ENCODE results near the gene BANK1. TPM values are rescaled to one million over a fixed set of nuclear protein-coding genes. Genes with fewer than 3 reads are reported as not detected.
A peak's percentile ranks its signal among the peaks of the same experiment; 100 is the strongest.

The BANK1 gene
- total and polyA plus RNA-seq, 2 donors from 2014 or later: 1.8 to 7.4 TPM

DNA sequence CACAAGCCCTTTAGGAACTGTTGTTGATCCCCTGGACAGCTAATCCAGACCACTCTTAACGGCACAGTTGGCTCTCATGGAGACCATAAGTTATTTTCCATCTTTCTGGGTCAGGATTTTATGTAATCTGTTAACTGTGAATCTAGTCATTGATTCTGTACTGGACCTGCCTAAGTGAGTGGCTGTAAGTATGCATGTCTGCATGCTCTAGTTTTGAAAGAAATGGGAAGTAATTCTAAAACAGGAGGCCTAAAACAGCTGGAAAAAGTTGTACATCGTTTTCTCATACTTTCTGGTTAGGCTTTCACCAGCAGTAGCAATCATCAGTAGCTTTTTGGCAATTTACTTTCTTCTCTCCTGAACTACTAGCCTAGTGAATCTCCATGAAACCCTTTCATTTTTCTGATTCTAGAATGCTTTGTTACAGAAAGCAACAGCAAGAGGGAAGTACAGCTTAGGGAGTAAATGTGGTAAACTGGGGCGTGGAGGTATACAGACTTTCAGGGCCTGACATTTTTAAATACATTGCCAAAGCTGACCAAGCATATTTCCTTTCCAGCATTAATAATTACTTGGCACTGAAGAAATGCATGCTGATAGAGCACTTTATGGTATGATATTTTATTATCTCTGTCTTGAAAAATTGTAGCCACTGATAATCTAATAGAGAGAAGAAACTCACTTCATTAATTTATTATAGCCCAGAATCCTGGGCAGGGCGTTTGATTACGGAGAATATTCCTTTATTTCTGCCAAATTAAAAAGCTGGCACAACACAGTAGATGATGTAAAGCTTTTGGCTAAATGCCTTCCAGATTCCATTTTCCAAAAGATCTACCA, 202.7 kb downstream of the BANK1 start:
- Histone ChIP-seq H3K9me3 (ENCODE audit: control insufficient read depth in 2 of 3, insufficient read depth in 1 of 3, low read length in 3 of 3) (no peaks in the 10 kb centered on the region), H3K4me1 (ENCODE audit: control insufficient read depth in 2 of 3, insufficient read depth in 2 of 3, low read depth in 1 of 3, low read length in 3 of 3) (no peaks in the 10 kb centered on the region), H3K9ac (ENCODE audit: low read length in 3 of 3) (no peak overlapping the region), H3K36me3 (ENCODE audit: control insufficient read depth in 2 of 3, insufficient read depth in 3 of 3, low read length in 3 of 3) (no peaks in the 10 kb centered on the region), H3K4me3 (ENCODE audit: low read length in 3 of 3) (no peak overlapping the region), H3K27ac (ENCODE audit: low read depth in 2 of 2, low read length in 2 of 2) (no peak overlapping the region), H3K27me3 (ENCODE audit: control insufficient read depth, insufficient read depth, low read length) (no peaks in the 10 kb centered on the region)
- DNase-seq (no peak), FAIRE-seq (no peak)
- intact Hi-C loops (cut with DNase I): no loop called here
- TF ChIP-seq CTCF (IDR thresholded peaks at IDR 0.05; ENCODE audit: borderline replicate concordance, extremely low read depth, insufficient read depth): no peak

GRCh38 chr4:101993842-101994775, 203.6 kb downstream of the BANK1 start:
- H3K9ac ChIP-seq (ENCODE audit: low read length in 3 of 3): no peak overlapping the region
- intact Hi-C loops (cut with DNase I): no loop called here
- FAIRE-seq (no peak), DNase-seq (peak in 1 of 5 donors; percentile 12)
- no peak overlapping the region for H3K27ac ChIP-seq (ENCODE audit: low read depth in 2 of 2, low read length in 2 of 2)
- TF ChIP-seq CTCF (IDR thresholded peaks at IDR 0.05; ENCODE audit: borderline replicate concordance, extremely low read depth, insufficient read depth): no peak
- no peaks in the 10 kb centered on the region for H3K27me3 ChIP-seq (ENCODE audit: control insufficient read depth, insufficient read depth, low read length)
- no peaks in the 10 kb centered on the region for H3K9me3 ChIP-seq (ENCODE audit: control insufficient read depth in 2 of 3, insufficient read depth in 1 of 3, low read length in 3 of 3)
- no peaks in the 10 kb centered on the region for H3K4me1 ChIP-seq (ENCODE audit: control insufficient read depth in 2 of 3, insufficient read depth in 2 of 3, low read depth in 1 of 3, low read length in 3 of 3)
- no peak overlapping the region for H3K4me3 ChIP-seq (ENCODE audit: low read length in 3 of 3)
- no peaks in the 10 kb centered on the region for H3K36me3 ChIP-seq (ENCODE audit: control insufficient read depth in 2 of 3, insufficient read depth in 3 of 3, low read length in 3 of 3)

DNA sequence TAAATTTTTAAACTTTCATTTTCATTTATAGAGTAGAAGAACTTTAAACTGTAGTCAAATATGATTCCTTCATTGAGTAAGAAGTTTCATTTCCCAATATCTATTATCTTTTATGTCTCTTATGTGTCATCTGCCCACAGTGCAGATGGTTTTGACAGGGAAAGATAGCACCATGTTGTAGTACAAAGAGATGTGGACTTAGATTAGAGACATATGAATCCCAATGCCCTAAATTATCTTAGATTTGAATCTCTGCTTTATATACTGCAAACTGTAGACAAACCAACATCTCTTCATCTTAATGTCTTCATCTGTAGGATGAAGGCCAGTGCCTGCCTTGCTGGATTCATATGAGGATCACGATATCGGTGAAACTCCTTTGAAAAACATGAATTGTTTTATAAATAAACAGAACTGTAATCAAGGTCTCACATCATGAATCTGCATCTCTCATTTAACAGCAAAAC, 217.5 kb downstream of the BANK1 start:
- intact Hi-C loops (cut with DNase I): no loop called here
- DNase-seq (no peak), FAIRE-seq (no peak)
- no peaks in the 10 kb centered on the region for H3K9me3 ChIP-seq (ENCODE audit: control insufficient read depth in 2 of 3, insufficient read depth in 1 of 3, low read length in 3 of 3)
- no peak for TF ChIP-seq CTCF (IDR thresholded peaks at IDR 0.05; ENCODE audit: borderline replicate concordance, extremely low read depth, insufficient read depth)
- no peak overlapping the region for H3K4me3 ChIP-seq (ENCODE audit: low read length in 3 of 3)
- H3K27me3 ChIP-seq (ENCODE audit: control insufficient read depth, insufficient read depth, low read length): no peaks in the 10 kb centered on the region
- H3K27ac ChIP-seq (ENCODE audit: low read depth in 2 of 2, low read length in 2 of 2): no peak overlapping the region
- H3K4me1 ChIP-seq (ENCODE audit: control insufficient read depth in 2 of 3, insufficient read depth in 2 of 3, low read depth in 1 of 3, low read length in 3 of 3): no peaks in the 10 kb centered on the region
- no peaks in the 10 kb centered on the region for H3K36me3 ChIP-seq (ENCODE audit: control insufficient read depth in 2 of 3, insufficient read depth in 3 of 3, low read length in 3 of 3)
- no peak overlapping the region for H3K9ac ChIP-seq (ENCODE audit: low read length in 3 of 3)
